ENCODE measurements around the gene CEP89.
"Not testable (repeated sequence)": the region's sequence is repeated elsewhere in the genome, so short reads cannot be mapped to it uniquely, and the experiment has no call there.

CEP89 gene

DNA sequence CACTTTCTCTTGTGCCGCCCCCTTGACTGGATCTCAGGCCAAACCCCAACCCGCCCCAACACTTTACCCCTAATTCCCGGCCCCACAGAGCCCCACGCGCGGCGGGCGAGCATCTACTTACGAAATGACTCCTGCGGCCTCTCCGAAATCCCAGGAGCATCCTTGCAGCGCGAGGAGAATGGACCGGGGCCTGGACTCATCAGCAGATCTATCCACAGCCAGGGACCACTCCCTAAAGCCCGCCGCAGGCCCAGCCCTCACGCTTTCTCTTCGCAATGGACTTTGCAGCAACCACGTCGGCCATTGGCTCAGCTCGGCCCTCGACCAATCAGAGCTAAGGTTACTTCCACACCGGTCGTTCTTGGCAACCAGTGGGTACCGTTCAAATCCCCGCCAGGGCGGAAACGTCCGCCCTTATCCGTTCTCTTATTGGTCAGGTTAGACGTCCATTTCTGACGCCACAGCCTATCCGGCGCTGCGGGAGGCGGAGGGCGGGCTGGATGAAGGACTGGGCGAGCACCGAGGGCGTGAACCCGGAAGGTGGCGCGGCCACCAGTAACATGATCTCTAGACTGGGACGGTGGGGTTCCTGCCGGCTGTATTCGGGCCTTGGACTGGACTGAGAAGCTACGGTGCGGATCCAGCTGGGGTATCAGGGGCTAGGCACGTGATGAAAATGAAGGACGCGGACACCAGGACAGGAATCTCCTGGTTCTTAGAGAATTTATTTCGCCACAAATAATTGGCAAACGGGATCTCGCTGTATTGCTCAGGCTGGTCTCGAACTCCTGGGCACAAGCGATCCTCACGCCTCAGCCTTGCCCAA is at the start of gene CEP89, which contains the start of gene FAAP24:
Gene CEP89 (minus strand): TSS at position 244 of the 826 bp plus-strand sequence. CDS start 84 bp downstream, at position 160.
Gene FAAP24 (plus strand): TSS at position 528 of the 826 bp plus-strand sequence. CDS start 955 bp downstream, outside the sequence.
- peak; percentile 98 for DNase-seq

DNA sequence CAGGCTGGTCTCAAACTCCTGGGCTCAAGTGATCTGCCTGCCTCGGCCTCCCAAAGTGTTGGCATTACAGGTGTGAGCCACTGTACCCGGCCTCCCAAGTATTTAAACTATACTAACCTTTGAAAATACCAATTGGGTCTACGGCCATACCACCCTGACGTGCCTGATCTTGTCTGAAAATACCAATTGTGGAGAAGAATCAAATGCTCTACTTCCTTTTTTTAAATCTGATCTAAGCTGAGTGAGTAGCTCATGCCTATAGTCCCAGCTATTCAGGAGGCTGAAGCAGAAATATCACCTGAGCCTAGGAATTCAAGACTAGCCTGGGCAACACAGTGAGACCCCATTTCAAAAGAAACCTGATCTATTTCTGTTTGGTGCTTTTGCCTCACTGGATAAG is 39.1 kb upstream of the CEP89 start:
- not testable (repeated sequence) for DNase-seq

DNA sequence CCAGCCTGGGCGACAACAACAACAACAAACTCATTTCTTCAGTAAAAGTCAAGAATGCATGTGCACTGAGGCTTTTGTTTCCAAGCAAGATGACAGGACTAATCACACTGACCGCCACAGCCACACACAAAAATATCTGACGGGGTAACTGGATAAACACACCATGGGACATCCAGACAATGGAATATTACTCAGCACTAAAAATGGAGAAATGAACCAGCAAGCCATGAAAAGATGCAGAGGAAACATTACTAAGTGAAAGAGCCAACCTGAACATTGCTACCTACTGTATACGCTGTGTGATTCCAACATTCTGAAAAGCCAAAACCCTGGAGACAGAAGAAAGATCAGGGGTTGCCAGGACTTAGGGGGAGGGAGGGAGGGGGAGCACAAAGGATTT is 37.0 kb upstream of the CEP89 start:
- no peak for DNase-seq

DNA sequence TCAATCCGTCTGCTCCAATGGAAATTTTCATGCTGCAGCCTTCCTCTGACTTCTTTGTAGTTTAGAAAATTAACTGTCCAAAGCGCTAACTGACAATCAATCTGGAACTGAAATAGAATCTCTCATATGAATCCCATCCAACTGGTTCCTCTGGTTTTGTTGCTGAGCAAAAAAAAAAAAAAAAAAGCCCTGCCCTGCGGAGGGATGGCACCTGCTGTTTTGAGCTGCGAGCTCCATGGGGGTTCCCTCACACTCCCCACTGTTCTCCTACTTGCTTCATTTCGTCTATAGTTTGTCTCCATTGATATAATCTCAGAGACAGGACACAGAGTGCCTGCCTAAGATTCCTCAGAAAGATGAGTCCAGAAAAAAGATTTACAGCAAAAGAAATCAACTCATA is 33.7 kb upstream of the CEP89 start:
- peak; percentile 95 for DNase-seq

DNA sequence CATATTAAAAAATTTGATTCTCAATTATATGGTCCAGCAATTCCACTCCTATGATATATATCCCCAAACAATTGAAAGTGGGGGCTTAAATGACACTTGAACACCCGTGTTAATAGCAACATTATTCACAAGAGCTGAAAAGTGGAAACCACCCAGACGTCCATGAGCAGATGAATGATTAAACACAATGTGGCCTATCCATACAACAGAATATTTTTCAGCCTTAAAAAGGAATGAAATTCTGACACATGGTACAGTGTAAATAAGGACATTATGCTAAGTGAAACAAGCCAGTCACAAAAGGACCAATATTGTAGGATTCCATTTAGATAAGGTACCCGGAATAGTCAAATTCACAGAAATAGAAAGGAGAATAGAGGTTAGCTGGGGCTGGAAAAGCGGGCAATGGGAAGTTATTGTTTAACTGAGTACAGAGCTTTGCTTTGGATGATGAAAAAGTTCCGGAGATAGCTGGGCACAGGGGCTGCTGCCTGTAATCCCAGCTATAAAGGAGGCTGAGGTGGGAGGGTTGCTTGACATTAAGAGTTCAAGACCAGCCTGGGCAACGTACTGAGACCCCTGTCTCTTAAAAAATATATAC is 31.8 kb upstream of the CEP89 start:
- not testable (repeated sequence) for DNase-seq

DNA sequence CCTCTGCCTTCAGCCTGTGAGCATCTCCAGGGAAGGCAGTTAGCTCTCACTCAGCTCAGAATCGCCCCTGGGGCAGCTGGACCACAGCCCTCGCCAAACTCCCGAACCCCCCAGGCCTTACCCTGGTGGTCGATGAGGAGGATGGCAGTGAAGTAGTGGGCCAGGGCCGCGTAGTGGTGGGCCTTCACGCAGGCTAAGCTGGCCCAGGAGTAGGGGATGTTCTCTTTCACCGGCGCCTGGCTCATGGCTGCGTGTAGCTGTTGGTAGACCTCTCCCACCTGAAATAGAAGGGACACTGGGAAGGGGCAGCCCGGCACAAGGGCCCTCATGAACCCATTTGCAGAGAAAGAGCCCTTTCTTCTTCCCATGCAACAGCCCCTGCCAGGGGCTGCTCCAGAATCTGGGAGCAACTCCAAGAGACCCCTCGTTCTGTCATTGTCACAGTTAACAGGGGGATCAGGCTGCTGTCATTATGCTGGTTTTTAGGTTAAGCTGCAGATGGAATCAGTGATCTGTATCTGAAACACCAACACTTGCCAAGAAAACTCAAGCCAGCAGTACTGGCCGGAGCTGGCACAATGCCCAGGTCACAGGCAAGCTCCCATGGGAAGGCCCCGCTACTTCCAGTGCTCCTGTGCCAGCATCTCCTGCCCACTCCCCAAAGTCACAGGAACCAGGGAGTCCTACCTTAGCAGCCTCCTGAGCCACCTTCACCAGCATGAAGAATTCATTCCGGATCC is 30.5 kb upstream of the CEP89 start:
- DNase-seq = not testable (repeated sequence)

DNA sequence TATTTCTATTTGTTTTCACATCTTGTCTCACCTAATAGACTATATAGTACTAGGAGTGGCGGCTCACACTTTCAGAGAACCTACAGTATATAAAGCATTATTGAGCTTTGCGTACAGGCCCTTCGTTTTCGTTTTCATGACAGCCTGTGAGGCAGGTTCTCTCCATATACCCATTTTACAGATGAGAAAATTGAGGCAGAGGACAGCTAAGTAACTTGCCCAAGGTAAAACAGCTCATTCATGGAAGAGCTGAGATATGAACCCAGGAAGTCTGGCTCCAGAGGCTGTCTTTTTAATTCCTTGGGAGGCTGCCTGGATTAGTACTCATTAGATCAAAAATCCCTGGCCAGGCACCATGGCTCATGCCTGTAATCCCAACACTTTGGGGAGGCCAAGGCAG is 29.2 kb upstream of the CEP89 start:
- no peak for DNase-seq

DNA sequence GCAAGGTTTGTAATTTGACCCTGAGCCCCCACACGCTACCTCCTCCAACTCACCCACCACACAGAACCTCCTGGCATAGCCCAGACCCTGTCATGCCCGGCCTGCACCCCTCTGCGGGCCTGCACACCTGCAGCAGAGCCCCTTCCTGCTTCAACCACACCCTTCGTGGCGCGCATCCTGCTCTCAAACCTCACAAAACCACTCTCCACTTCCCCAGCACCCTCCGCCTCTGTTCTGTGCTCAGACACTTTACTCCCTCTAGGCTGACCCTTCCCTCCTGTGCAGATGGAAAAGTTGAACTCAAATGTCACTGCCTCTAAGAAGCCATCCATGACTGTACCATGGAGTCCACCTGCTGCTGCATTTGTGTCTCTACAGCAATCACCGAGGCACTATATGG is 28.8 kb upstream of the CEP89 start:
- no peak for DNase-seq

DNA sequence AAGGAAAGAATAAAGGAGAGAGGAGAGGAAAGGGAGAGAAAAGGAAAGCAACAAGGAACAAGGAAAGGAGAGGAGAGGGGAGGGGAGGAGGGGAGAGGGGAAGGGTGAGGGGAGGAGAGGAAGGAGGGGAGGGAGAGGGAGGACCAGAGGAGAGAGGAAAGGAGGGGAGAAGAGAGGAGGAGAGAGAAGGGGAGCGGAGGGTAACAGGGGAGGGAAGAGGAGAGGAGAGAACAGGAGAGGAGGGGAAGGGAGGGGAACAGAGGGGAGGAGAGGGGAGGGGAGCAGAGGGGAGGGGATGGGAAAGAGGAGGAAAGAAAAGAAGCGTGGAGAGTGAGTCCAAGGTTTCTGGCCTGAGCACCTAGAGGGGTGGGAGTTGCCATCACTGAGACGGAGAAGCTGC is 27.0 kb upstream of the CEP89 start:
- no peak for DNase-seq

DNA sequence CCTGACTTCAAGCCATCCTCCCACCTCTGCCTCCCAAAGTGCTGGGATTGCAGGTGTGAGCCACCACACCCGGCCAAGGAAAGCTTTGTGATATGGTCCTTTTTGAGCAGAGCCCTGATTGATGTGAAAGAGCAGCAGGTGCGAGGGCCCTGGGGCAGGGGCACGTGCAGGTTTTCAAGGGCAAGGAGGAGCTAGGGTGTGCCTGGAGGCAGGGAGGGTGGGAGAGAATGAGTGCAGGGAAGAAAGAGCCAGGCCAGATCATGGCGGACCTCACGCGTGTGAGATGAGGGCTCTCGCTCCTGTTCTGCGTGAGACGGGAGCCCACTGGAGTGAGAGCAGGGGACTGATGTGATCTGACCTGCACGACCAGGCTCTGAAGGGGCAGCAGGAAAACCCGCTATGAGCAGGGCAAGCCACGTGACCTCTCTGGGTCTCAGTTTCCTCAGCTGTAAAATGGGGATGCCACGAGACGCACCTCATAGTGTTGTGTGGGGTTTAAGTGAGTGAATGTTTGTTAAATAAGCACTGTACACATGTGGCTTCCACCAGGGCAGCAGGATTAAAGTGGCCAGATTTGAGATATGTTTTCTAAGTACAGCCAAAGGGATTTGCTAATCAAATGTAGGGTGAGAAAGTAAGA is 26.1 kb upstream of the CEP89 start:
- DNase-seq = no peak

DNA sequence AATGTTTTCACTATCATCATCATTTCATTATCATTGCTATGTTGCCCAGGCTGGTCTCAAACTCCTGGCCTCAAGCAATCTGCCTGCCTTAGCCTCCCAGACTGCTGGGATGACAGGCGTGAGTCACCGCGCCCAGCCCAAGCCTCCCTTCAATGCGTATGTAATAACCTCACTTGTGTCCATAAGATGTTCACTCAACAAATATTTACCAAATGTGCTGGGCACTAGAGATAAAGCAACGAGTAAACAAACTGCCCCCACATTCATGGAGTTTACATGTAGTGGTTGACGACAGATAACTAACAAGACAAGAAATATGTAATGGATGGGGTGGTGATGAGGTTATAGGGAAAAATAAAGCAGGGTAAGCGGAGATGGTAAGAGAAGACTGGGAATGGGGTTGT is 25.3 kb upstream of the CEP89 start:
- not testable (repeated sequence) for DNase-seq

DNA sequence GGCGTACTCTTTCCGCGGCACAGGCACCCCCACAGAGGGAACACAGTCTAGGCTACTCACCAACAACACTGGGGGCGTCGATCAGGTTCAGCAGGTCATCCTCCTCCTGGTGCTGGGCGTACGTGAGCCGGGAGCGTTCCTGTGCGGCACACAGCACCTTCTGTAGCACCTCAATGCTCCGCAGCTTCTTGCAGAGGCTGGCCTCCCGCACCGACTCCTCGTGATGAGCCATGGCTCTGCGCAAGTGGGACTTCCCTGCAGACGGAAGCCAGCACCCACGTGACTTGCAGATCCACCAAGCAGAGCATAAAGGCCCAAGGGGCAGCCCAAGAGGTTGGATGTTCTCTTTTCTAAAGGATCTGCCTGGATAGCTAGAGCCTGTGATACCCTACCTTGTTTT is 24.2 kb upstream of the CEP89 start:
- DNase-seq = not testable (repeated sequence)

DNA sequence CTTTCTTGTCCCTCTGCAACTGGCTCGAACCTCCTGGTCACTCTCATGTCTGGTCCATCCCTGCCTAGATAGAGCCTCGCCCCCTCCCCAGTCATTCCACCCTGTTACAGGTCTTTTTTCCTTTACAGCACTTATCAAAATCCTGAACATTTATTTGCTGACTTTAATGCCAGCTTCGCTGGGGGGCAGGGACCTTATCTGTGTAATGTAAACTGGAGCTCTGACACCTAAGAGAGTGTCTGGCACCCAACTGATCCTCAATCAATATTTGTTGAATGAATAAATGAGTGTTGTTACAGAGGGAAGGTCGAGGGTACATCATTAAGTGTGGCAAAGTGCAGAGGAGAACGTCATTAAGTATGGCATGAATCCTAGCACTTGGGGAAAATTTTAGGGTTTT is 17.0 kb upstream of the CEP89 start:
- no peak for DNase-seq

DNA sequence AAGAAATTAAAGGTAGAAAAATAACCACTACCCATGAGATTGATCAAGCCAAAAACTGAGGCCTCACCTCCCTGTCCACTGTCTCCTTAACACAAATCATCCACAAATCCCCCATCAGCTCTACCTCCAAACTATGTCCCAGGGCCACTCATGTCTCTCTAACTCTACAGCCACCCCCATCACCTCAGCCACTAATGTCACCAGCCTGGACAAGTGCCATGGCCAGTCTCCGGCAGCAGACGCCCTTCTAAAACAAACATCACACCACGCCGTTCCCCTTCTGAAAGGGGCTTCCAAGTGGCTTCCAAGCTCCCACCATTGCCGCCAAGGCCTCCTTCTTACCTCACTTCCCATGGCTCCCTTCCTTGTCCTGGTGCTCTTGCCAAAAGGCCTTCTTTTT is 16.5 kb upstream of the CEP89 start:
- DNase-seq = not testable (repeated sequence)

DNA sequence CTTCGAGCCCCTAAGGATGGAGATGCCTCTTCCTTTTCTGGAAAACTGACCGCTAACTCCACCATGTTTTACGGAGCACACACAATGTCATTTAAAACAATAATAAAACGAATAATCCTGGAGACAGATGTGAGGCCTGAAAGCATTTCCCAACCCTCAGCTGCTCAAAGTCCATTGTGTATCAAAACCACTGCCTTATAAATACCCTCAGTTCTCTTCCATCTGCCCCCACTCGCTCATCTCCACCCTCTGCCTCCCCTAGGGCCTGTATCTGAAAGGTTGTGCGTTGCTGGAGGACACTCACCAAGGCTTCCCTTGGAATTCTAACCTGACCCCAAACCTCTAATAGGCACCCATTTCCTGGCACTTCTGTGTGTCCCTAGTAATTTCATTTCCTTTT is 10.7 kb upstream of the CEP89 start:
- not testable (repeated sequence) for DNase-seq

DNA sequence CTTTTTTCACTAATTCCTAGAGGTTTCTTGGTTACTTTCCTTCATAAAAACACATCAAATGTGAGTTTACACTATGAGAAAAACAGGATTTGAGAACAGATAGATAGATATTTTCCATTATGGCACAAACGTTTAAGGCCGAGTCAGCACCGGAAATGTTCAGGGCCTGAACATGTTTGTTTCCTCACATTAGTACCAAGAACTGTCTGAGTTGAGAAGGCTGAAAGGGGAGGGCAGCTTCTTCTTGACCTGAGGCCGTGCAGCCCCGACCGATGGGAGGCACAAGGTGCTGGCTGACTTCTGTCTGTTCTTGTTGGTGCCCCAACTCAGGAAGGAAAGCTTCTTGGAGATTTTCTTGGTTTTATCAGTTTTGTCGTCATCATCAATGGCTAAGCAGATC is 8.0 kb upstream of the CEP89 start:
- not testable (repeated sequence) for DNase-seq

DNA sequence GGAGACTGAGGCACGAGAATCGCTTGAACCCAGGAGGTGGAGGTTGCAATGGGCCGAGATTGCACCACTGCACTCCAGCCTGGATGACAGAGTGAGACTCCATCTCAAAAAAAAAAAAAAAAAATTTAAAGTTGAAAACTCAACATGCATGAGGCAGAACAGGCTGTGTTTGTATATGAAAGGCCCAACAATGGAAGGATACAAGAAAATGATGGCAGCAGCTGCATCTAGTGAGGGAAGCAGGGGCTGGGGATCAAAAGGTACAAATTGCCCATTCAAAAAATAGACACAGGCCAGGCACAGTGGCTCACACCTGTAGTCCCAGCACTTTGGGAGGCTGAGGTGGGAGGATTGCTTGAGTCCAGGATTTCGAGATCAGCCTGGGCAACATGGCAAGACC is 6.1 kb upstream of the CEP89 start:
- not testable (repeated sequence) for DNase-seq

DNA sequence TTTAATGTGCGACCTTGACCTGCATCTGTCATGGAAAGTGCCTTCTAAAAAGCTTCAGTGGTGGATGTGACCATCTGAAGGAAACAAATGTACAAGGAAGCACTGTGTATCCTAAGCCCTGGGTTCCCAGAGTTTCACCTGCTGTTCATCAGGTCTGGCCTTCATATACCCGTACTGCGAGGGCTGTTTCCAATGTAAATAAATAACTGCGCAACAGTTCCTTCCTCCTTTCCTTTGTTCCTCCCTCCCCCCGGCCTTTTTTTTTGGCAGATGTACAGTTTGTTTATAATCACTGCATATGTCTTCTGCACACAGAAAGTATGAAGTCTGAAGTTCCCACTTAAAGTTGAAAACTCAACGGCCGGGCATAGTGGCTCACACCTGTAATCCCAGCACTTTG is 5.5 kb upstream of the CEP89 start:
- DNase-seq = no peak

DNA sequence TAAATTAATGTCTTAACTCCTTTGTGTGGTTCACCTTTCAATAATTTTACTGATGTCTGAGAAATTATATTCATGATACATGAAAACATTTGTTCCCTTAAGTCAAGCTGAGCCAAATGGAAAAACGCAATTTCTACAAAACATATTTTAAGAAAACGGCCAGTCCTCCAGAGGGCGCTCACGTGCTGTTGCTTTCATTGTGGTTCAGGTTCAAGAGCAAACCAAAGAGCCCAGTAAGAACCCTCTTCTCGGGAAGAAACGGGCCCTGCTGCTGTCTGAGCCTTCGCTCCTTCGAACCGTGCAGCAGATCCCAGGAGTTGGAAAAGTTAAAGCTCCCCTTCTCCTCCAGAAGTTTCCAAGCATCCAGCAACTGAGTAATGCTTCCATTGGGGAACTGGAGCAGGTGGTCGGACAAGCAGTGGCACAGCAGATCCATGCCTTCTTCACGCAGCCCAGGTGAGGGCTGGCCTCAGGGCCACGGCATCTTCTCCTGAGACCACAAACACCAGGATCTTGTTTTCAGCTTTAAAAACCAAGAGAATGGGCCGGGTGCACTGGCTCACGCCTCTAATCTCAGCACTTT is 4.6 kb upstream of the CEP89 start:
- DNase-seq = peak; percentile 84

DNA sequence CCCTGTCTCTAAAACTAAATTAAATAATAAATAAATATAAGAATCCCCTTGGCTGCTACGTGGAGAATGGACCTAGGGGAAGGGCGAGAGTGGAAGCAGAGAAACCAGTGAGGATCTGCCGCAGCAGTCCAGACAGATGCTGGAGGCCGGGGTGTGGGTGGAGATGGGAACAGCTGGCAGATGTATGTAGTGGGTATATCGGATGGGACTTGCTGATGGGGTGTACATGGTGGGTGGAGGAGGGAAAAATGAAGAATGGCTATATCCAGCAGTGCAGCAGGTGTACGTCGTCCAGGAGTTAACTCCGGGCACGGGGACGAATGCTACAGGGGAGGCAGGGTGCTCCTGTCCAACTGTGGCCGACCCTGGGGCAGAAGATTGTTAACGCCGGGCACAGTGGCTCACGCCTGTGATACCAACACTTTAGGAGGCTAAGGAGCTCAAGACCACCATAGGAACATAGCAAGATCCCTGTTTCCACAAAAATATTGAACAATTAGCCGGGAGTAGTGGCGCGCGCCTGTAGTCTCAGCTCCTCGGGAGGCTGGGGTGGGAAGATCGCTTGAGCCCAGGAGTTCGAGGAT is 654 bp downstream of the CEP89 start:
- no peak for DNase-seq

DNA sequence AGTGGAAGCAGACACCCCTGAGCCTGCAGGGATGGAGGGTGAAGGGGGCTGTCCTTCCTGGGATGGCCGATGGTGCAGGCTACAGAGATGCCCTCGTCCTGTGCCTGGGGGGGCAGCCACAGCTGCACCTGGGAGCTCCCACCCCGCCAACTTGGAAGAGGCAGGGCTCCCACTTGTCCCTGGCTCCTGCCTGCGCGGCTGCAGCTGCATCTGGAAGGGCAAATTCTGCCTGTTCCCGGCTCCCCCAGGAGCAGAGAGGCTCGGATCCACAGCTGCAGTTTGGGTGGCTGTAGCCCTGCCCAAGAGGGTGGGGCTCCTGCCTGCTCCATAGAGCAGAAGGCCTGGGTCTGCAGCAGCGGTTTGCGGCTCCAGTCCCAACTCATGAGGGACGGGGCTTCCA is 2.2 kb downstream of the CEP89 start:
- DNase-seq = no peak

DNA sequence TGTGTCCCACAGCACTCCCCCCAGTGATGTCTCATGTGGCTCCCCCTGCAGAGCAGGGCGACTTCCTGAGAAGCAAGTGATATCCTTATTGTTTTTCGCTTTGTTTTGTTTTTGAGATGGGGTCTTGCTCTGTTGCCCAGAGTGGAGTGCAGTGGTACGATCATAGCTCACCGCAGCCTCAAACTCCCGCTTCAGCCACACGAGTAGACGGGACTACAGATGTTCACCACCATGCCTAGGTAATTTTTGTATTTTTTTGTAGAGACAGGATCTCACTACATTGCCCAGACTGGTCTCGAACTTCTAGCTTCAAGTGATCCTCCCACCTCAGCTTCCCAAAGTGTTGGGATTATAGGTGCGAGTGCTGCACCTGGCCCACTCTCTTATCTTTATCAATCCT is 5.0 kb downstream of the CEP89 start:
- DNase-seq = no peak
